Gastroesophageal sphincter (tissue), 4 donors: ENCODE measurements around the gene ASB18. TPM values are rescaled to one million over a fixed set of nuclear protein-coding genes. Genes with fewer than 3 reads are reported as not detected.

Experiments
- ATAC-seq: fragments of 150-250 bp; one replicate; pipeline ENCODE4 v1.9.1; 2016; ENCODE audit warnings: mild to moderate bottlenecking, moderate library complexity
- H3K27ac ChIP-seq, 4 donors: fragments of 200-600 bp; sonication (generic) in 3 of 4; 1 replicate in 3 of 4; 2 replicates in 1 of 4; pipeline ENCODE4 v1.5.1; 2016 to 2019
- H3K27me3 ChIP-seq: fragments of 200-600 bp; sonication (generic); one replicate; pipeline ENCODE4 v1.5.1; 2019
- H3K36me3 ChIP-seq, 2 donors: fragments of 200-600 bp; sonication (generic); one replicate each; pipeline ENCODE4 v1.5.1; 2019; ENCODE audit warnings: control low read depth in 1 of 2
- H3K4me1 ChIP-seq, 3 donors: fragments of 200-600 bp; sonication (generic); 1 replicate in 2 of 3; 2 replicates in 1 of 3; pipeline ENCODE4 v1.5.1; 2016 to 2019; ENCODE audit warnings: control low read depth in 2 of 3
- H3K4me3 ChIP-seq, 2 donors: fragments of 200-600 bp; sonication (generic); one replicate each; pipeline ENCODE4 v1.5.1; 2019; ENCODE audit warnings: mild to moderate bottlenecking in 1 of 2, moderate library complexity in 1 of 2
- H3K9me3 ChIP-seq, 3 donors: fragments of 200-600 bp; sonication (generic); one replicate each; pipeline ENCODE4 v1.5.1; 2017 to 2019; ENCODE audit warnings: control low read depth in 2 of 3
- CTCF ChIP-seq, 4 experiments: fragments of 200-600 bp in 2 of 4; fragments of 450-650 bp in 2 of 4; sonication (generic) in 1 of 4; IDR thresholded peaks; one replicate each; pipeline ENCODE4 v1.5.1; 2017 to 2019; ENCODE audit warnings: antibody characterized with exemption in 4 of 4, mild to moderate bottlenecking in 2 of 4, moderate library complexity in 2 of 4
- EP300 ChIP-seq: sonication (generic); formaldehyde crosslinking; IDR thresholded peaks from one replicate; pipeline ENCODE4 v1.6.1; 2017; ENCODE audit warnings: antibody characterized with exemption, mild to moderate bottlenecking
- POLR2A ChIP-seq, 2 donors: fragments of 450-650 bp; IDR thresholded peaks; one replicate each; pipeline ENCODE4 v1.6.1; 2017; ENCODE audit warnings: antibody characterized with exemption in 2 of 2, mild to moderate bottlenecking in 2 of 2, moderate library complexity in 1 of 2
- POLR2AphosphoS5 ChIP-seq: sonication (generic); formaldehyde crosslinking; IDR thresholded peaks from one replicate; pipeline ENCODE4 v1.6.1; 2017; ENCODE audit warnings: antibody characterized with exemption
- WGBS, 2 donors: methylation state at CpG; one replicate each; pipeline ENCODE4 v1.1.5; 2018; ENCODE audit warnings: low coverage in 1 of 2; 5-methylcytosine and 5-hydroxymethylcytosine counted together
- total RNA-seq, 4 donors: library from RNA; depleted of rRNA; stranded (reverse); fragments of >200 nt; gene quantifications; one replicate each; pipeline ENCODE4 v1.1.0, GENCODE V29; 2016

Gene ASB18
- total RNA-seq, 4 donors from 2014 or later = not detected

GRCh38 chr2:236241181-236242056 is 22.8 kb downstream of the ASB18 start:
- H3K27ac ChIP-seq = no peak overlapping the region
- no peak for ATAC-seq

GRCh38 chr2:236240228-236240990 is 23.8 kb downstream of the ASB18 start:
- Histone ChIP-seq H3K36me3 (no peaks in the 10 kb centered on the region), H3K27ac (no peak overlapping the region), H3K27me3 (peaks cover 75% of the 10 kb centered on the region), H3K4me3 (no peak overlapping the region), H3K4me1 (peaks cover 0 to 19% (median 4%) of the 10 kb centered on the region in 3 donors), H3K9me3 (no peaks in the 10 kb centered on the region)
- no peak for ATAC-seq
- 44 to 47% methylated on average over 3 to 7 of the region's 15 CpGs for WGBS, 2 donors
- TF ChIP-seq POLR2A (IDR thresholded peaks at IDR 0.05) (no peak), CTCF (IDR thresholded peaks at IDR 0.05) (no peak), EP300 (no peak), POLR2AphosphoS5 (no peak)

More at GRCh38 chr2:236241181-236242056, 22.8 kb downstream of the ASB18 start:
- Histone ChIP-seq H3K27me3 (peaks cover 73% of the 10 kb centered on the region), H3K4me1 (peaks cover 0 to 14% (median 4%) of the 10 kb centered on the region in 3 donors), H3K9me3 (no peaks in the 10 kb centered on the region), H3K36me3 (no peaks in the 10 kb centered on the region), H3K4me3 (no peak overlapping the region)
- 64 to 90% methylated on average over 6 to 8 of the region's 13 CpGs for WGBS, 2 donors
- TF ChIP-seq POLR2AphosphoS5 (no peak), POLR2A (IDR thresholded peaks at IDR 0.05) (no peak), EP300 (no peak), CTCF (IDR thresholded peaks at IDR 0.05) (no peak)

GRCh38 chr2:236239276-236240065 is 24.7 kb downstream of the ASB18 start:
- Histone ChIP-seq H3K36me3 (no peaks in the 10 kb centered on the region), H3K27ac (no peak overlapping the region), H3K9me3 (peaks cover 0 to 2% (median 0%) of the 10 kb centered on the region in 3 donors), H3K4me3 (no peak overlapping the region), H3K4me1 (peaks cover 0 to 19% (median 4%) of the 10 kb centered on the region in 3 donors), H3K27me3 (peaks cover 76% of the 10 kb centered on the region)
- 64% methylated on average over 4 of the region's 17 CpGs; no CpG with 5 or more reads in 1 of the 2 donors for WGBS, 2 donors
- no peak for ATAC-seq
- TF ChIP-seq EP300 (no peak), POLR2A (IDR thresholded peaks at IDR 0.05) (no peak), POLR2AphosphoS5 (no peak), CTCF (IDR thresholded peaks at IDR 0.05) (no peak)

- 50 to 100% methylated on average over 2 of the region's 6 CpGs for WGBS, 2 donors
- Histone ChIP-seq H3K4me1 (peaks cover 0 to 19% (median 4%) of the 10 kb centered on the region in 3 donors), H3K4me3 (no peak overlapping the region), H3K27me3 (peaks cover 83% of the 10 kb centered on the region), H3K36me3 (no peaks in the 10 kb centered on the region), H3K9me3 (peaks cover 0 to 9% (median 0%) of the 10 kb centered on the region in 3 donors), H3K27ac (no peak overlapping the region)
- no peak for ATAC-seq
- no peak for TF ChIP-seq EP300
Observed at GRCh38 chr2:236238751-236239150, 25.5 kb downstream of the ASB18 start.
